HG03066 (cell line): ENCODE results near the gene FXYD4.
"Not testable (repeated sequence)": the region's sequence is repeated elsewhere in the genome, so short reads cannot be mapped to it uniquely, and the experiment has no call there.

Source experiments
- ATAC-seq: cut with Tn5 transposase; IDR thresholded peaks from one replicate; pipeline ENCODE4 v1.9.1; 2021; ENCODE audit warnings: low read depth; ENCODE audit not compliant: unreplicated experiment

FXYD4 gene

GRCh38 chr10:43371418-43371817 lies at the start of gene FXYD4:
FXYD4 (plus strand) TSS chr10:43371636; CDS start chr10:43373747, 2,111 bp downstream.
- no peak for ATAC-seq

- no peak for ATAC-seq
Observed at GRCh38 chr10:43322331-43322730, 49.1 kb upstream of the FXYD4 start.

- no peak for ATAC-seq
Observed at GRCh38 chr10:43322769-43323168, 48.7 kb upstream of the FXYD4 start.

- no peak for ATAC-seq
Observed at GRCh38 chr10:43323245-43323644, 48.2 kb upstream of the FXYD4 start.

- no peak for ATAC-seq
Observed at GRCh38 chr10:43324876-43325275, 46.6 kb upstream of the FXYD4 start.

GRCh38 chr10:43327171-43327570 lies 44.3 kb upstream of the FXYD4 start:
- ATAC-seq: no peak

GRCh38 chr10:43327986-43328385 lies 43.5 kb upstream of the FXYD4 start:
- no peak for ATAC-seq

- not testable (repeated sequence) for ATAC-seq
Observed at GRCh38 chr10:43328810-43329209, 42.6 kb upstream of the FXYD4 start.

- ATAC-seq: not testable (repeated sequence)
Observed at GRCh38 chr10:43329246-43329885, 42.1 kb upstream of the FXYD4 start.

- ATAC-seq: not testable (repeated sequence)
Observed at GRCh38 chr10:43330049-43330823, 41.2 kb upstream of the FXYD4 start.

GRCh38 chr10:43330824-43331127 lies 40.7 kb upstream of the FXYD4 start:
- not testable (repeated sequence) for ATAC-seq

- ATAC-seq: no peak
Observed at GRCh38 chr10:43333653-43334052, 37.8 kb upstream of the FXYD4 start.

GRCh38 chr10:43336061-43336460 lies 35.4 kb upstream of the FXYD4 start:
- ATAC-seq: no peak

GRCh38 chr10:43336641-43337318 lies 34.7 kb upstream of the FXYD4 start:
- no peak for ATAC-seq

GRCh38 chr10:43337536-43337935 lies 33.9 kb upstream of the FXYD4 start:
- ATAC-seq: not testable (repeated sequence)

GRCh38 chr10:43338117-43338516 lies 33.3 kb upstream of the FXYD4 start:
- ATAC-seq: no peak

GRCh38 chr10:43339136-43339535 lies 32.3 kb upstream of the FXYD4 start:
- no peak for ATAC-seq

- no peak for ATAC-seq
Observed at GRCh38 chr10:43340101-43340500, 31.3 kb upstream of the FXYD4 start.

GRCh38 chr10:43340619-43341018 lies 30.8 kb upstream of the FXYD4 start:
- ATAC-seq: no peak

GRCh38 chr10:43341450-43341849 lies 30.0 kb upstream of the FXYD4 start:
- ATAC-seq: no peak

GRCh38 chr10:43342279-43343125 lies 28.9 kb upstream of the FXYD4 start:
- no peak for ATAC-seq
